Smooth muscle cell (in vitro differentiated cells): ENCODE data around the gene C20orf173. TPM values are rescaled to one million over a fixed set of nuclear protein-coding genes. Genes with fewer than 3 reads are reported as not detected.

ENCODE experiments used
- DNase-seq: peaks from one replicate; lab custom pipeline; 2025; ENCODE audit not compliant: unreplicated experiment; lab: John Stamatoyannopoulos, UW
- H2AFZ ChIP-seq: fragments of 200-600 bp; sonication (generic); 2 replicates; pipeline ENCODE4 v1.6.0; 2016; ENCODE audit warnings: antibody characterized with exemption, low read depth, mild to moderate bottlenecking
- H3F3A ChIP-seq: fragments of 200-600 bp; sonication (generic); 2 replicates; pipeline ENCODE4 v1.6.0; 2017; ENCODE audit warnings: antibody characterized with exemption, low read depth
- H3K27ac ChIP-seq: fragments of 200-600 bp; sonication (generic); 2 replicates; pipeline ENCODE4 v1.5.1; 2016; ENCODE audit warnings: low read depth, mild to moderate bottlenecking
- H3K27me3 ChIP-seq: fragments of 200-600 bp; sonication (generic); 2 replicates; pipeline ENCODE4 v1.6.1; 2016; ENCODE audit warnings: low read depth, mild to moderate bottlenecking
- H3K36me3 ChIP-seq: fragments of 200-600 bp; sonication (generic); 2 replicates; pipeline ENCODE4 v1.5.1; 2016; ENCODE audit warnings: low read depth
- H3K4me1 ChIP-seq: fragments of 200-600 bp; sonication (generic); 2 replicates; pipeline ENCODE4 v1.5.1; 2016; ENCODE audit warnings: low read depth
- H3K4me2 ChIP-seq: fragments of 200-600 bp; sonication (generic); 2 replicates; pipeline ENCODE4 v1.6.0; 2016; ENCODE audit warnings: mild to moderate bottlenecking
- H3K4me3 ChIP-seq: fragments of 200-600 bp; sonication (generic); 2 replicates; pipeline ENCODE4 v1.5.1; 2016; ENCODE audit warnings: mild to moderate bottlenecking
- H3K79me2 ChIP-seq: fragments of 200-600 bp; sonication (generic); 2 replicates; pipeline ENCODE4 v1.6.0; 2016; ENCODE audit warnings: low read depth, mild to moderate bottlenecking
- H3K9ac ChIP-seq: fragments of 200-600 bp; sonication (generic); 2 replicates; pipeline ENCODE4 v1.6.0; 2016; ENCODE audit warnings: low read depth
- H3K9me3 ChIP-seq: fragments of 200-600 bp; sonication (generic); replicated peaks from 2 replicates; pipeline ENCODE4 v1.5.1; 2016; ENCODE audit warnings: low read depth
- H4K20me1 ChIP-seq: fragments of 200-600 bp; sonication (generic); 2 replicates; pipeline ENCODE4 v1.6.0; 2016; ENCODE audit warnings: low read depth
- WGBS: methylation state at CpG from one replicate; pipeline ENCODE4 v1.1.7; 2016; ENCODE audit warnings: low lambda C conversion rate; 5-methylcytosine and 5-hydroxymethylcytosine counted together
- polyA plus RNA-seq: library from polyadenylated mRNA; unstranded; fragments of >200 nt; fragmentation: Nextera tagmentation; extraction: Ambion mirVana; gene quantifications from 2 replicates; pipeline ENCODE4 v1.2.1, GENCODE V29; 2016
- total RNA-seq: library from RNA; depleted of rRNA; stranded (reverse); fragments of >200 nt; gene quantifications from 2 replicates; pipeline ENCODE4 v1.2.3, GENCODE V29; 2014
- TF ChIP-seq, protein P1 (sequence below): fragments of 200-600 bp; sonication (generic); IDR thresholded peaks from 2 replicates; pipeline ENCODE4 v1.5.1; 2017; ENCODE audit warnings: borderline replicate concordance, mild to moderate bottlenecking, antibody characterized with exemption; ENCODE audit not compliant: insufficient read depth, poor library complexity, severe bottlenecking

C20orf173 gene
- total and polyA plus RNA-seq, 2 experiments from 2014 or later, result not detected

DNA sequence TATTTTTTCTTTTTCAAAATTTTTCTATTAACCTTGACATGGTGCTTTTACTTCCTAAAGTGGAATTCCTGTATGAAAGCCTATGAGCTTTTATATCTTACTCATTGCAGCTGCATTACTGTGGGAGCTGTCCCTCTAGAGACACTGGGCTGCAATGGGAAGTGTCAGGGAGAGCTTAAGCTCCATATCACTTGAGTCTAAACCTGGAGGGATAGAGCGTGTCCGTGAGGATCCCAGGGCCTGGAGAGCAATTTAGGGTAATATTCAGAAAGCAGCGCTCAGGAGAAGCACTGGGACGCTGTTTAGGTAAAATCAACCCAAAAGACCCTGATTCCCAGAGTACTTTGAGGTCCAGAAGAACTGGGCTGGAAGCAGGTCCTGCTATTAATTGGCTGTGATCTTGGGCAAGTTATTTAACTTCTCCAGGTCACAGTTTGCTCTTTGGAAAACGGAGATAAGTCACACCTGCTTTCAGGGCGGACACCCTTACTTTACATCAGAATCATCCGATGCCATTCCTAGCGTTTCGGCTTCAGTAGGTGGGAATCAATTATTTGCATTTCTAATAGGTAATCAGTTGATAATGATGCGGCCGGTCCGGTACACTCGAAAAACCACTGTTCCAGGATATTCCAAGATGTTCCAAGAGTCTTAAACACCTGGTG, 11.8 kb upstream of the C20orf173 start:
- Histone ChIP-seq H3K9me3 (no peaks in the 10 kb centered on the region), H3K9ac (no peak overlapping the region), H3K4me3 (peak overlapping the region; percentile 75), H4K20me1 (no peaks in the 10 kb centered on the region), H3K4me1 (peaks cover 7% of the 10 kb centered on the region), H3K27me3 (no peaks in the 10 kb centered on the region), H3K27ac (no peak overlapping the region), H3K36me3 (no peaks in the 10 kb centered on the region), H3F3A (peaks cover 4% of the 10 kb centered on the region), H3K4me2 (peak overlapping the region; percentile 91), H3K79me2 (no peaks in the 10 kb centered on the region), H2AFZ (peak overlapping the region; percentile 56)
- TF ChIP-seq, protein P1, sequence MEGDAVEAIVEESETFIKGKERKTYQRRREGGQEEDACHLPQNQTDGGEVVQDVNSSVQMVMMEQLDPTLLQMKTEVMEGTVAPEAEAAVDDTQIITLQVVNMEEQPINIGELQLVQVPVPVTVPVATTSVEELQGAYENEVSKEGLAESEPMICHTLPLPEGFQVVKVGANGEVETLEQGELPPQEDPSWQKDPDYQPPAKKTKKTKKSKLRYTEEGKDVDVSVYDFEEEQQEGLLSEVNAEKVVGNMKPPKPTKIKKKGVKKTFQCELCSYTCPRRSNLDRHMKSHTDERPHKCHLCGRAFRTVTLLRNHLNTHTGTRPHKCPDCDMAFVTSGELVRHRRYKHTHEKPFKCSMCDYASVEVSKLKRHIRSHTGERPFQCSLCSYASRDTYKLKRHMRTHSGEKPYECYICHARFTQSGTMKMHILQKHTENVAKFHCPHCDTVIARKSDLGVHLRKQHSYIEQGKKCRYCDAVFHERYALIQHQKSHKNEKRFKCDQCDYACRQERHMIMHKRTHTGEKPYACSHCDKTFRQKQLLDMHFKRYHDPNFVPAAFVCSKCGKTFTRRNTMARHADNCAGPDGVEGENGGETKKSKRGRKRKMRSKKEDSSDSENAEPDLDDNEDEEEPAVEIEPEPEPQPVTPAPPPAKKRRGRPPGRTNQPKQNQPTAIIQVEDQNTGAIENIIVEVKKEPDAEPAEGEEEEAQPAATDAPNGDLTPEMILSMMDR, result no peak
- WGBS, result 11% methylated on average over 13 of the region's 13 CpGs
- no peak for DNase-seq

DNA sequence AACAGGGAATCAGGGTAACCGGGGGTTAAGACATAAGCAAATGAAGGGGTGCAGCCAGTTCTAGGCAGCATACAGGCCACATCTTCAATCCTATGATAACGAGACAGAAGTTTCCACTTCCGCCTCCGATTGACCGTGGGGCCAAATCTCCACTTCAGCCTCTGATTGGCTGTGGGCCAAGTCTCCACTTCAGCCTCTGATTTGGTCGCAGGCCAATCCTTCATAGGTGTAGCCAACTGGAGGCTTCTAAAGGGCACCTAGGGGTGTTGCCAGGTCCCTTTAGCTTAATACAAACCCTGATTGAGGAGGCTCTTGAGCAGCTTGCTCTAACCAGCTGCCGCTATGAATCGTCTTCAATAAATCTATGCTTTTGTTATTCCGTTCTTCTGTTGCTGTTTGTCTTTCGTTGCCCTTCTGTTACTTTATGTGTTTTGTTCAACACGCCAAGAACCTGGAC, 10.3 kb upstream of the C20orf173 start:
- H3K79me2 ChIP-seq, result no peaks in the 10 kb centered on the region
- H3F3A ChIP-seq, result peaks cover 4% of the 10 kb centered on the region
- H3K9ac ChIP-seq, result no peak overlapping the region
- H3K4me2 ChIP-seq, result peak overlapping the region; percentile 57
- no peak for DNase-seq
- no peaks in the 10 kb centered on the region for H3K27me3 ChIP-seq
- H3K9me3 ChIP-seq, result no peaks in the 10 kb centered on the region
- H3K4me1 ChIP-seq, result peaks cover 7% of the 10 kb centered on the region
- WGBS, result 43% methylated on average over 11 of the region's 11 CpGs
- H3K36me3 ChIP-seq, result no peaks in the 10 kb centered on the region
- H4K20me1 ChIP-seq, result no peaks in the 10 kb centered on the region
- TF ChIP-seq, protein P1, result no peak
- H3K27ac ChIP-seq, result no peak overlapping the region
- peak overlapping the region; percentile 72 for H2AFZ ChIP-seq
- H3K4me3 ChIP-seq, result peak overlapping the region; percentile 36

DNA sequence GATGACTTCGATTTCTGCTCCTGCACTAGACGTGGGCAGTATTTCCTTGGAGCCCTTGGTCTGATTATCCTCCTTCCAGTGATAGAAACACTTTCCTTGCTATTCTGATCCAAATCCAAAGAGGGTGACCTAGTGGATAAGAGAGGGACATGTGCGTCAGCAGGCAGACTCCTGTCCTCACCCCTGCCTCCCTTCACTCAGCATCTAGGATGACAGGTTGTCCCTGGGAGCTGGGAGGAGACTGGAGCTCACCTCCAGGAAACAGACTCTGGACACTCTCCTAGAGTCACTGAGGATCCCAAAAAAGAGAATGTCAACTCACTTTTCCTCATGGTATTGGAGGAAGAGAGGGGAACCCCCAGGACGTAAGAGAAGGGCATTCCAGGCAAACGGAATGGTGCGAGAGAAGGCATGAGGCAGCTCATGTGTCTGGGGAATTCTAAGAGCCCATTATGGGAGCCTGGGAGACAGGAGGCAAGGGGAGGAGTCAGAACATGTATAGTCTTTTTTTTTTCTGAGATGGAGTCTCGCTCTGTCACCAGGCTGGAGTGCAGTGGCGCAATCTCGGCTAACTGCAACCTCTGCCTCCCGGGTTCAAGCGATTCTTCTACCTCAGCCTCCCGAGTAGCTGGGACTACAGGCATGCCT, 2.2 kb downstream of the C20orf173 start:
- H3K27me3 ChIP-seq, result no peaks in the 10 kb centered on the region
- no peaks in the 10 kb centered on the region for H3F3A ChIP-seq
- H3K4me1 ChIP-seq, result no peaks in the 10 kb centered on the region
- TF ChIP-seq, protein P1, result no peak
- H3K9me3 ChIP-seq, result no peaks in the 10 kb centered on the region
- no peaks in the 10 kb centered on the region for H3K79me2 ChIP-seq
- H3K27ac ChIP-seq, result no peak overlapping the region
- H3K4me3 ChIP-seq, result no peak overlapping the region
- H3K9ac ChIP-seq, result no peak overlapping the region
- WGBS, result 82% methylated on average over 12 of the region's 12 CpGs
- no peak overlapping the region for H3K4me2 ChIP-seq
- H3K36me3 ChIP-seq, result no peaks in the 10 kb centered on the region
- no peaks in the 10 kb centered on the region for H4K20me1 ChIP-seq
- DNase-seq, result no peak
- H2AFZ ChIP-seq, result no peak overlapping the region
